ENCODE data around the gene TMEM135. TPM values are rescaled to one million over a fixed set of nuclear protein-coding genes. Genes with fewer than 3 reads are reported as not detected.

TMEM135 gene
- total RNA-seq, 1 donor from 2014 or later = 38.1 TPM

- DNase-seq = no peak
- peak overlapping the region; percentile 62 for H3K27ac Mint-ChIP-seq (ENCODE audit: unreplicated experiment)
- no peaks in the 10 kb centered on the region for H3K27me3 Mint-ChIP-seq (ENCODE audit: unreplicated experiment)
- H3K9me3 Mint-ChIP-seq (ENCODE audit: unreplicated experiment) = no peaks in the 10 kb centered on the region
- H3K36me3 Mint-ChIP-seq (ENCODE audit: unreplicated experiment) = no peaks in the 10 kb centered on the region
- no peak for TF ChIP-seq CTCF (IDR thresholded peaks at IDR 0.05; ENCODE audit: partially characterized antibody, unreplicated experiment)
- peaks cover 7% of the 10 kb centered on the region for H3K4me1 Mint-ChIP-seq (ENCODE audit: low read depth, unreplicated experiment)
- no peak overlapping the region for H3K4me3 Mint-ChIP-seq (ENCODE audit: unreplicated experiment)
These were observed 287.7 kb downstream of the TMEM135 start for GRCh38 chr11:87325490-87325872.

- Mint-ChIP-seq H3K4me1 (ENCODE audit: low read depth, unreplicated experiment) (peaks cover 7% of the 10 kb centered on the region), H3K27ac (ENCODE audit: unreplicated experiment) (no peak overlapping the region), H3K27me3 (ENCODE audit: unreplicated experiment) (no peaks in the 10 kb centered on the region), H3K9me3 (ENCODE audit: unreplicated experiment) (no peaks in the 10 kb centered on the region), H3K36me3 (ENCODE audit: unreplicated experiment) (no peaks in the 10 kb centered on the region), H3K4me3 (ENCODE audit: unreplicated experiment) (no peak overlapping the region)
- no peak for DNase-seq
- no peak for TF ChIP-seq CTCF (IDR thresholded peaks at IDR 0.05; ENCODE audit: partially characterized antibody, unreplicated experiment)
These were observed 288.9 kb downstream of the TMEM135 start for GRCh38 chr11:87326594-87326993.

- Mint-ChIP-seq H3K9me3 (ENCODE audit: unreplicated experiment) (peaks cover 2% of the 10 kb centered on the region), H3K4me1 (ENCODE audit: low read depth, unreplicated experiment) (peaks cover 7% of the 10 kb centered on the region), H3K36me3 (ENCODE audit: unreplicated experiment) (no peaks in the 10 kb centered on the region), H3K27ac (ENCODE audit: unreplicated experiment) (no peak overlapping the region), H3K4me3 (ENCODE audit: unreplicated experiment) (no peak overlapping the region), H3K27me3 (ENCODE audit: unreplicated experiment) (no peaks in the 10 kb centered on the region)
- DNase-seq = no peak
- no peak for TF ChIP-seq CTCF (IDR thresholded peaks at IDR 0.05; ENCODE audit: partially characterized antibody, unreplicated experiment)
These were observed 291.4 kb downstream of the TMEM135 start for GRCh38 chr11:87329172-87329571.

GRCh38 chr11:87330187-87330601, 292.5 kb downstream of the TMEM135 start:
- H3K27me3 Mint-ChIP-seq (ENCODE audit: unreplicated experiment) = no peaks in the 10 kb centered on the region
- H3K9me3 Mint-ChIP-seq (ENCODE audit: unreplicated experiment) = peaks cover 2% of the 10 kb centered on the region
- H3K27ac Mint-ChIP-seq (ENCODE audit: unreplicated experiment) = no peak overlapping the region
- H3K36me3 Mint-ChIP-seq (ENCODE audit: unreplicated experiment) = no peaks in the 10 kb centered on the region
- no peak for TF ChIP-seq CTCF (IDR thresholded peaks at IDR 0.05; ENCODE audit: partially characterized antibody, unreplicated experiment)
- H3K4me1 Mint-ChIP-seq (ENCODE audit: low read depth, unreplicated experiment) = peaks cover 7% of the 10 kb centered on the region
- no peak overlapping the region for H3K4me3 Mint-ChIP-seq (ENCODE audit: unreplicated experiment)
- DNase-seq = no peak

GRCh38 chr11:87331273-87331672, 293.5 kb downstream of the TMEM135 start:
- no peak overlapping the region for H3K4me3 Mint-ChIP-seq (ENCODE audit: unreplicated experiment)
- H3K27me3 Mint-ChIP-seq (ENCODE audit: unreplicated experiment) = no peaks in the 10 kb centered on the region
- H3K36me3 Mint-ChIP-seq (ENCODE audit: unreplicated experiment) = peaks cover under 1% of the 10 kb centered on the region
- no peak for DNase-seq
- peaks cover 2% of the 10 kb centered on the region for H3K9me3 Mint-ChIP-seq (ENCODE audit: unreplicated experiment)
- H3K27ac Mint-ChIP-seq (ENCODE audit: unreplicated experiment) = no peak overlapping the region
- H3K4me1 Mint-ChIP-seq (ENCODE audit: low read depth, unreplicated experiment) = no peaks in the 10 kb centered on the region
- no peak for TF ChIP-seq CTCF (IDR thresholded peaks at IDR 0.05; ENCODE audit: partially characterized antibody, unreplicated experiment)
